Hepatocyte (in vitro differentiated cells): ENCODE data around the gene RUNX3. TPM values are rescaled to one million over a fixed set of nuclear protein-coding genes. Genes with fewer than 3 reads are reported as not detected.
"Not testable (repeated sequence)": the region's sequence is repeated elsewhere in the genome, so short reads cannot be mapped to it uniquely, and the experiment has no call there.

Experiments
- DNase-seq: peaks from one replicate; pipeline ENCODE4 v3.0.0-alpha.2; 2016; ENCODE audit warnings: low spot score
- H2AFZ ChIP-seq: fragments of 200-600 bp; sonication (generic); 2 replicates; pipeline ENCODE4 v1.6.0; 2016; ENCODE audit warnings: antibody characterized with exemption, mild to moderate bottlenecking
- H3K27ac ChIP-seq: fragments of 200-600 bp; sonication (generic); 2 replicates; pipeline ENCODE4 v1.5.1; 2016; ENCODE audit warnings: mild to moderate bottlenecking
- H3K27me3 ChIP-seq: fragments of 200-600 bp; sonication (generic); 2 replicates; pipeline ENCODE4 v1.6.1; 2016
- H3K36me3 ChIP-seq: fragments of 200-600 bp; sonication (generic); replicated peaks from 2 replicates; pipeline ENCODE4 v1.5.1; 2016; ENCODE audit warnings: low read depth; ENCODE audit not compliant: insufficient read depth
- H3K4me1 ChIP-seq: fragments of 200-600 bp; sonication (generic); 2 replicates; pipeline ENCODE4 v1.5.1; 2016; ENCODE audit warnings: mild to moderate bottlenecking, moderate library complexity; ENCODE audit not compliant: insufficient read depth
- H3K4me2 ChIP-seq: fragments of 200-600 bp; sonication (generic); 2 replicates; pipeline ENCODE4 v1.6.0; 2016
- H3K4me3 ChIP-seq: fragments of 200-600 bp; sonication (generic); 2 replicates; pipeline ENCODE4 v1.5.1; 2016; ENCODE audit warnings: mild to moderate bottlenecking
- H3K79me2 ChIP-seq: fragments of 200-600 bp; sonication (generic); 2 replicates; pipeline ENCODE4 v1.6.0; 2017; ENCODE audit warnings: mild to moderate bottlenecking
- H3K9me2 ChIP-seq: fragments of 200-600 bp; sonication (generic); replicated peaks from 2 replicates; pipeline ENCODE4 v1.6.0; 2017; ENCODE audit warnings: mild to moderate bottlenecking; ENCODE audit not compliant: insufficient read depth
- H3K9me3 ChIP-seq: fragments of 200-600 bp; sonication (generic); 2 replicates; pipeline ENCODE4 v1.5.1; 2016; ENCODE audit warnings: low read depth, mild to moderate bottlenecking
- H4K20me1 ChIP-seq: fragments of 200-600 bp; sonication (generic); 2 replicates; pipeline ENCODE4 v1.6.0; 2016; ENCODE audit warnings: mild to moderate bottlenecking; ENCODE audit not compliant: insufficient read depth, poor library complexity, severe bottlenecking
- EZH2 ChIP-seq: fragments of 200-600 bp; sonication (generic); IDR thresholded peaks from 2 replicates; pipeline ENCODE4 v1.6.1; 2016; ENCODE audit warnings: antibody characterized with exemption, mild to moderate bottlenecking, borderline replicate concordance
- EZH2phosphoT487 ChIP-seq: fragments of 200-600 bp; sonication (generic); IDR thresholded peaks from one replicate; pipeline ENCODE4 v1.6.1; 2018; ENCODE audit warnings: antibody characterized with exemption, mild to moderate bottlenecking, low read depth, moderate library complexity; ENCODE audit not compliant: unreplicated experiment, severe bottlenecking
- WGBS: methylation state at CpG from one replicate; pipeline ENCODE4 v1.1.6; 2016; ENCODE audit warnings: low lambda C conversion rate; ENCODE audit errors: missing lambda C conversion rate; 5-methylcytosine and 5-hydroxymethylcytosine counted together
- polyA plus RNA-seq: library from polyadenylated mRNA; unstranded; fragments of >200 nt; fragmentation: Nextera tagmentation; extraction: Ambion mirVana; gene quantifications from 2 replicates; pipeline ENCODE4 v1.2.1, GENCODE V29; 2016
- total RNA-seq: library from RNA; depleted of rRNA; stranded (reverse); fragments of >200 nt; gene quantifications from 2 replicates; pipeline ENCODE4 v1.2.3, GENCODE V29; 2014
- TF ChIP-seq, protein P1 (sequence below): fragments of 200-600 bp; sonication (generic); IDR thresholded peaks from 2 replicates; pipeline ENCODE4 v1.5.1; 2016; ENCODE audit warnings: antibody characterized with exemption, mild to moderate bottlenecking; ENCODE audit not compliant: poor library complexity

Gene RUNX3
- total and polyA plus RNA-seq, 2 experiments from 2014 or later = 0.13 to 0.16 TPM

- 31% methylated on average over 15 of the region's 15 CpGs for WGBS
- TF ChIP-seq, protein P1, sequence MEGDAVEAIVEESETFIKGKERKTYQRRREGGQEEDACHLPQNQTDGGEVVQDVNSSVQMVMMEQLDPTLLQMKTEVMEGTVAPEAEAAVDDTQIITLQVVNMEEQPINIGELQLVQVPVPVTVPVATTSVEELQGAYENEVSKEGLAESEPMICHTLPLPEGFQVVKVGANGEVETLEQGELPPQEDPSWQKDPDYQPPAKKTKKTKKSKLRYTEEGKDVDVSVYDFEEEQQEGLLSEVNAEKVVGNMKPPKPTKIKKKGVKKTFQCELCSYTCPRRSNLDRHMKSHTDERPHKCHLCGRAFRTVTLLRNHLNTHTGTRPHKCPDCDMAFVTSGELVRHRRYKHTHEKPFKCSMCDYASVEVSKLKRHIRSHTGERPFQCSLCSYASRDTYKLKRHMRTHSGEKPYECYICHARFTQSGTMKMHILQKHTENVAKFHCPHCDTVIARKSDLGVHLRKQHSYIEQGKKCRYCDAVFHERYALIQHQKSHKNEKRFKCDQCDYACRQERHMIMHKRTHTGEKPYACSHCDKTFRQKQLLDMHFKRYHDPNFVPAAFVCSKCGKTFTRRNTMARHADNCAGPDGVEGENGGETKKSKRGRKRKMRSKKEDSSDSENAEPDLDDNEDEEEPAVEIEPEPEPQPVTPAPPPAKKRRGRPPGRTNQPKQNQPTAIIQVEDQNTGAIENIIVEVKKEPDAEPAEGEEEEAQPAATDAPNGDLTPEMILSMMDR = peak; percentile 54
- TF ChIP-seq EZH2phosphoT487 (no peak), EZH2 (no peak)
- peak; percentile 82 for DNase-seq
- Histone ChIP-seq H3K27me3 (no peaks in the 10 kb centered on the region), H3K4me3 (no peak overlapping the region), H3K9me3 (no peaks in the 10 kb centered on the region), H2AFZ (no peak overlapping the region), H3K4me2 (peak overlapping the region; percentile 17), H3K9me2 (no peaks in the 10 kb centered on the region), H3K79me2 (no peaks in the 10 kb centered on the region), H3K36me3 (no peaks in the 10 kb centered on the region), H3K27ac (no peak overlapping the region), H4K20me1 (no peaks in the 10 kb centered on the region), H3K4me1 (peaks cover 6% of the 10 kb centered on the region)
These were observed 20.6 kb downstream of the RUNX3 start for GRCh38 chr1:24909388-24909898.

GRCh38 chr1:24908591-24909259 is 21.4 kb downstream of the RUNX3 start:
- Histone ChIP-seq H3K27me3 (no peaks in the 10 kb centered on the region), H4K20me1 (no peaks in the 10 kb centered on the region)
- 83% methylated on average over 7 of the region's 7 CpGs for WGBS

DNA sequence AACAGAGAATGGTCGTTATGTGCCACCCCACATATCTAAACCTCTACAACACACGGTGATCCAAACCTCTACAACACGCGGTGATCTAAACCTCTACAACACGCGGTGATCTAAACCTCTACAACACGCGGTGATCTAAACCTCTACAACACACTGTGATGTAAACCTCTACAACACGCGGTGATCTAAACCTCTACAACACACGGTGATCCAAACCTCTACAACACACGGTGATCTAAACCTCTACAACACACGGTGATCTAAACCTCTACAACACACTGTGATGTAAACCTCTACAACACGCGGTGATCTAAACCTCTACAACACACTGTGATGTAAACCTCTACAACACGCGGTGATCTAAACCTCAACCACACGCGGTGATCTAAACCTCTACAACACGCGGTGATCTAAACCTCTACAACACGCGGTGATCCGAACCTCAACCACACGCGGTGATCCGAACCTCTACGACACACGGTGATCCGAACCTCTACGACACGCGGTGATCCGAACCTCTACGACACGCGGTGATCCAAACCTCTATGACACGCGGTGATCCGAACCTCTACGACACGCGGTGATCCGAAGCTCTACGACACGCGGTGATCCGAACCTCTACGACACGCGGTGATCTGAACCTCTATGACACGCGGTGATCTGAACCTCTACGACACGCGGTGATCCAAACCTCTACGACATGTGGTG is 22.3 kb downstream of the RUNX3 start:
- not testable (repeated sequence) for H3K9me2 ChIP-seq, H3K27me3 ChIP-seq
- WGBS = 98% methylated on average over 52 of the region's 57 CpGs

More at GRCh38 chr1:24908591-24909259, 21.4 kb downstream of the RUNX3 start:
- Histone ChIP-seq H3K9me2 (no peaks in the 10 kb centered on the region), H3K27ac (no peak overlapping the region), H3K9me3 (no peaks in the 10 kb centered on the region), H3K79me2 (no peaks in the 10 kb centered on the region), H3K4me1 (no peaks in the 10 kb centered on the region), H3K36me3 (no peaks in the 10 kb centered on the region), H2AFZ (no peak overlapping the region), H3K4me2 (no peak overlapping the region), H3K4me3 (no peak overlapping the region)
- DNase-seq = no peak
- no peak for TF ChIP-seq EZH2phosphoT487
- no peak for TF ChIP-seq EZH2
- TF ChIP-seq, protein P1 = no peak

More for the DNA sequence above, 22.3 kb downstream of the RUNX3 start:
- not testable (repeated sequence) for H3K4me1 ChIP-seq, H3K36me3 ChIP-seq, H3K27ac ChIP-seq, H3K9me3 ChIP-seq, H3K4me2 ChIP-seq, DNase-seq, H3K4me3 ChIP-seq, H4K20me1 ChIP-seq, H3K79me2 ChIP-seq, H2AFZ ChIP-seq
